Uterus (tissue), 2 donors: Measurements from ENCODE around the gene PRSS57.
"Not testable (repeated sequence)": the region's sequence is repeated elsewhere in the genome, so short reads cannot be mapped to it uniquely, and the experiment has no call there.

ENCODE experiments used
- CTCF ChIP-seq, 4 experiments: fragments of 200-600 bp in 2 of 4; fragments of 450-650 bp in 2 of 4; sonication (generic) in 2 of 4; IDR thresholded peaks; one replicate each; pipeline ENCODE4 v1.5.1; 2016 to 2019; ENCODE audit warnings: antibody characterized with exemption in 4 of 4, mild to moderate bottlenecking in 2 of 4, moderate library complexity in 1 of 4
- POLR2A ChIP-seq, 2 donors: fragments of 450-650 bp; IDR thresholded peaks; one replicate each; pipeline ENCODE4 v1.6.1; 2016; ENCODE audit warnings: antibody characterized with exemption in 2 of 2, mild to moderate bottlenecking in 1 of 2, moderate library complexity in 1 of 2

DNA sequence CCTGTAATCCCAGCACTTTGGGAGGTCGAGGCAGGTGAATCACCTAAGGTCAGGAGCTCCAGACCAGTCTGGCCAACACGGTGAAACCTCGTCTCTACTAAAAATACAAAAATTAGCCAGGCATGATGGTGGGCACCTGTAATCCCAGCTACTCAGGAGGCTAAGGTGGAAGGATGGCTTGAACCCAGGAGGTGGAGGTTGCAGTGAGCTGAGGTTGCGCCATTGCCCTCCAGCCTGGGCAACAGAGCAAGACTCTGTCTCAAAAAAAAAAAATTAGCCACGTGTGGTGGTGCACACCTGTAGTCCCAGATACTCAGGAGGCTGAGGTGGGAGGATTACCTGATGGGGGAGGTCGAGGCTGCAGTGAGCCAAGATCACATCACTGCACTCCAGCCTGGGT, 7.6 kb upstream of the PRSS57 start:
- not testable (repeated sequence) for TF ChIP-seq CTCF, POLR2A (IDR thresholded peaks at IDR 0.05)
